K562 (cell line): ENCODE measurements around the gene SLC2A9. TPM values are rescaled to one million over a fixed set of nuclear protein-coding genes. Genes with fewer than 3 reads are reported as not detected.
A peak's percentile ranks its signal among the peaks of the same experiment; 100 is the strongest.

ENCODE experiments used
- ATAC-seq: fragments of 200-7000 bp; cut with Tn5 transposase; 3 replicates; pipeline ENCODE4 v1.9.1; 2020; ENCODE audit warnings: moderate library complexity
- BruUV-seq: library from RNA; stranded (reverse); fragments of 400-500 nt; replicated peaks from 2 replicates; lab custom pipeline; 2021; lab: Mats Ljungman, UMichigan
- CTCF ChIA-PET: fragments of 300-600 bp; formaldehyde crosslinking; extraction: SDS; loops from one replicate; lab custom pipeline; 2021; ENCODE audit warnings: low intra/inter-chr PET ratio; lab: Yijun Ruan, JAX
- POLR2A ChIA-PET: fragments of 300-600, 350-650 bp; sonication (Branson Sonifier 250); formaldehyde crosslinking; extraction: SDS; loops from one replicate; lab custom pipeline; 2021; ENCODE audit warnings: antibody characterized with exemption, inconsistent platforms; lab: Yijun Ruan, JAX
- DNase-seq, 4 experiments: peaks; one replicate each; pipeline versions ENCODE4 v3.0.0 to v3.0.0-alpha.2; 2011 to 2018; ENCODE audit warnings: low spot score in 3 of 4, mixed read lengths in 3 of 4; ENCODE audit errors: extremely low read depth in 1 of 4
- FAIRE-seq: peaks from 2 replicates; lab custom pipeline; 2011; peaks lifted over from hg19 to GRCh38; lab: Jason Lieb, UNC
- H2AFZ ChIP-seq: 2 replicates; pipeline ENCODE4 v1.6.0; 2011; ENCODE audit warnings: low read depth, low read length, control low read depth, inconsistent platforms
- H3K27ac ChIP-seq: fragments of 200-600 bp; 3 replicates; pipeline ENCODE4 v1.8.0; 2011; ENCODE audit warnings: low read depth, mild to moderate bottlenecking, control low read depth, inconsistent platforms, low read length, moderate library complexity, mixed read lengths; ENCODE audit errors: extremely low read depth
- H3K27me3 ChIP-seq, 2 experiments: fragments of 300-600 bp in 1 of 2; 2 replicates in 1 of 2; 3 replicates in 1 of 2; pipeline versions ENCODE4 v1.6.0 to v1.8.0; 2011; ENCODE audit warnings: inconsistent platforms in 2 of 2, low read length in 2 of 2, mild to moderate bottlenecking in 1 of 2, mixed read lengths in 1 of 2, moderate library complexity in 1 of 2; ENCODE audit not compliant: control insufficient read depth in 2 of 2, insufficient read depth in 2 of 2
- H3K36me3 ChIP-seq: fragments of 300-600 bp; 3 replicates; pipeline ENCODE4 v1.8.0; 2011; ENCODE audit warnings: mild to moderate bottlenecking, low read length, inconsistent platforms; ENCODE audit not compliant: control insufficient read depth, insufficient read depth
- H3K4me1 ChIP-seq, 2 experiments: fragments of 200-600 bp in 1 of 2; replicated peaks in 1 of 2; 2 replicates in 1 of 2; 3 replicates in 1 of 2; pipeline versions ENCODE4 v1.5.1 to v1.8.0; 2011; ENCODE audit warnings: inconsistent platforms in 2 of 2, low read length in 2 of 2, mild to moderate bottlenecking in 1 of 2, mixed read lengths in 1 of 2, moderate library complexity in 1 of 2; ENCODE audit not compliant: control insufficient read depth in 2 of 2, insufficient read depth in 2 of 2
- H3K4me2 ChIP-seq: 2 replicates; pipeline ENCODE4 v1.6.1; 2011; ENCODE audit warnings: low read length, control low read depth, inconsistent platforms, mixed read lengths; ENCODE audit not compliant: insufficient read depth
- H3K4me3 ChIP-seq: fragments of 200-600 bp; sonication (generic), shearing (Covaris generic); 2 replicates; pipeline ENCODE4 v1.5.1; 2016; ENCODE audit warnings: control low read depth, inconsistent platforms
- H3K79me2 ChIP-seq: fragments of 200-600 bp; 3 replicates; pipeline ENCODE4 v1.8.0; 2011; ENCODE audit warnings: low read length, inconsistent platforms; ENCODE audit not compliant: control insufficient read depth, insufficient read depth
- H3K9ac ChIP-seq, 2 experiments: 2 replicates each; pipeline versions ENCODE4 v1.6.0 to v1.6.1; 2011; ENCODE audit warnings: low read depth in 2 of 2, low read length in 2 of 2, control low read depth in 1 of 2, inconsistent platforms in 1 of 2, mild to moderate bottlenecking in 1 of 2, mixed read lengths in 1 of 2; ENCODE audit not compliant: insufficient read depth in 1 of 2
- H3K9me1 ChIP-seq: one replicate; pipeline ENCODE4 v1.6.0; 2011; ENCODE audit warnings: inconsistent platforms, mild to moderate bottlenecking, low read length, moderate library complexity; ENCODE audit not compliant: control insufficient read depth, insufficient read depth
- H3K9me3 ChIP-seq: replicated peaks from 2 replicates; pipeline ENCODE4 v1.5.1; 2011; ENCODE audit warnings: low read depth, low read length, inconsistent platforms; ENCODE audit not compliant: control insufficient read depth, insufficient read depth
- H4K20me1 ChIP-seq: replicated peaks from 2 replicates; pipeline ENCODE4 v1.6.1; 2011; ENCODE audit warnings: low read length, inconsistent platforms, mixed read lengths; ENCODE audit not compliant: control insufficient read depth, insufficient read depth
- CBFA2T2 ChIP-seq: fragments of 450-650 bp; conservative IDR thresholded peaks from 2 replicates; pipeline ENCODE4 v1.6.1; 2017; ENCODE audit warnings: mild to moderate bottlenecking
- CEBPB ChIP-seq: fragments of 450-650 bp; IDR thresholded peaks from 2 replicates; pipeline ENCODE4 v1.6.1; 2016; ENCODE audit warnings: missing genetic modification characterization, missing compliant biosample characterization
- CEBPG ChIP-seq, 3 experiments: fragments of 200-800 bp in 1 of 3; sonication (Bioruptor generic) in 1 of 3; sonication (generic) in 1 of 3; formaldehyde crosslinking in 1 of 3; IDR thresholded peaks in 2 of 3; conservative IDR thresholded peaks in 1 of 3; 2 replicates each; pipeline versions ENCODE4 v1.6.1 to v1.8.0; 2016 to 2022; ENCODE audit warnings: missing compliant biosample characterization in 2 of 3, missing genetic modification characterization in 2 of 3, mild to moderate bottlenecking in 1 of 3, missing genetic modification reagents in 1 of 3
- FOXJ2 ChIP-seq: fragments of 200-800 bp; sonication (Bioruptor generic); IDR thresholded peaks from 2 replicates; pipeline ENCODE4 v1.6.1; 2016; ENCODE audit warnings: missing genetic modification characterization, missing compliant biosample characterization
- GTF2E2 ChIP-seq: fragments of 200-800 bp; sonication (Bioruptor generic); IDR thresholded peaks from 2 replicates; pipeline ENCODE4 v1.6.1; 2016; ENCODE audit warnings: missing genetic modification characterization, missing compliant biosample characterization
- NEUROD1 ChIP-seq: fragments of 150-350 bp; IDR thresholded peaks from 2 replicates; pipeline ENCODE4 v1.6.1; 2014; ENCODE audit warnings: borderline replicate concordance, low read length, low read depth; ENCODE audit not compliant: partially characterized antibody
- THRAP3 ChIP-seq: fragments of 450-650 bp; IDR thresholded peaks from 2 replicates; pipeline ENCODE4 v1.6.1; 2016; ENCODE audit warnings: mild to moderate bottlenecking, inconsistent platforms, borderline replicate concordance
- ZNF134 ChIP-seq: fragments of 250-450 bp; sonication (Bioruptor Pico); conservative IDR thresholded peaks from 2 replicates; pipeline ENCODE4 v1.4.0; 2020
- ZNF175 ChIP-seq: fragments of 200-800 bp; sonication (Bioruptor generic); IDR thresholded peaks from 2 replicates; pipeline ENCODE4 v1.6.1; 2016; ENCODE audit warnings: low read depth, mild to moderate bottlenecking, missing genetic modification characterization, missing compliant biosample characterization
- WGBS: fragments of 100-300 bp; shearing (Covaris generic); methylation state at CpG from one replicate; pipeline ENCODE4 v1.1.6; 2016; ENCODE audit warnings: low coverage, mixed read lengths; ENCODE audit not compliant: insufficient coverage; ENCODE audit errors: missing lambda C conversion rate; 5-methylcytosine and 5-hydroxymethylcytosine counted together
- in situ Hi-C: fragments of 300-500 bp; cut with MboI; formaldehyde crosslinking; loops from 4 replicates; pipeline ENCODE4 v1.15.0; 2018; ENCODE audit warnings: inconsistent platforms, mixed read lengths
- intact Hi-C: fragments of 100-400 bp; cut with micrococcal nuclease; formaldehyde crosslinking; loops from 2 replicates; pipeline ENCODE4 v1.14.2; 2022
- polyA plus RNA-seq, 8 experiments: library from polyadenylated mRNA; depleted of rRNA in 4 of 8; stranded (reverse) in 5 of 8; unstranded in 3 of 8; fragments of >200 nt; fragmentation: Nextera tagmentation in 2 of 8; fragmentation: Illumina TruSeq in 1 of 8; extraction: Ambion mirVana in 2 of 8; extraction: Trizol in 1 of 8; gene quantifications; 2 replicates each; pipeline versions ENCODE4 v1.2.1 to v1.2.3, GENCODE V29; 2011 to 2014; ENCODE audit warnings: inconsistent platforms in 1 of 8, missing spikeins in 1 of 8
- total RNA-seq, 7 experiments: library from RNA; depleted of rRNA in 6 of 7; stranded (reverse); fragments of >200 nt in 6 of 7; fragmentation: Illumina TruSeq in 2 of 7; extraction: Trizol in 2 of 7; gene quantifications; 2 replicates each; pipeline versions ENCODE4 v1.2.1 to v1.2.3, GENCODE V29; 2011 to 2021; ENCODE audit warnings: low replicate concordance in 1 of 7
- TF ChIP-seq, protein P1 (sequence below), 2 experiments: fragments of 450-650 bp in 1 of 2; sonication (generic) in 1 of 2; formaldehyde crosslinking in 1 of 2; IDR thresholded peaks in 1 of 2; conservative IDR thresholded peaks in 1 of 2; 2 replicates each; pipeline versions ENCODE4 v1.6.1 to v1.8.1; 2016 to 2023; ENCODE audit warnings: mild to moderate bottlenecking in 2 of 2, moderate library complexity in 2 of 2, inconsistent platforms in 1 of 2, missing genetic modification reagents in 1 of 2
- TF ChIP-seq, protein P2 (sequence below): sonication (generic); formaldehyde crosslinking; IDR thresholded peaks from 2 replicates; pipeline ENCODE4 v1.8.1; 2022; ENCODE audit warnings: missing genetic modification reagents

The SLC2A9 gene
- total and polyA plus RNA-seq, 9 of the 15 experiments (the other 6 are each of a cell fraction or from before 2014, with no cell fraction given): 0.15 to 1.9 (median 0.76) TPM

DNA sequence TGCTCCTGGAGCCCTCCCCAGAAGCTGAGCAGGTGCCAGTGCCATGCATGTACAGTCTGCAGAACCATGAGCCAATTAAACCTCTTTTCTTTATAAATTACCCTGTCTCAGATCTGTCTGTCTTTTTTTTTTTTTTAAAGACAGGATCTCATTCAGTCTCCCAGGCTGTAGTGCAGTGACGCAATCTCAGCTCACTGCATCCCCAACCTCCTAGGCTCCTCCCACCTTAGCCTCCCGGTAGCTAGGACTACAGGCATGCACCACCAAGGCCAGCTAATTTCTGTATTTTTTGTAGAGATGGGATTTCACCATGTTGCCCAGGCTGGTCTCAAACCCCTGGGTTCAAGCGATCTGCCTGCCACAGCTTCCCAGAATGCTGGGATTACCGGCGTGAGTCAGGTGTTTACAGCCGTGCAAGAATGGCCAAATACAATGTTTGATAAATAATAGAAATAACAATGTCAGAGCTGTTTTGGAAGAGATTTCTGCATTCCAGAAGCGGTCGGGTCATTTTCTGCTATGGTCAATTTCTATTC, 68.8 kb downstream of the SLC2A9 start:
- Histone ChIP-seq H3K9ac (no peak overlapping the region), H3K9me3 (no peaks in the 10 kb centered on the region), H3K27me3 (peaks cover 8 to 37% of the 10 kb centered on the region in 2 experiments), H3K4me2 (no peak overlapping the region), H3K79me2 (no peaks in the 10 kb centered on the region), H4K20me1 (0 out of 2 replicates have a peak, but pooled peaks cover 3% of the 10 kb centered on the region), H3K4me1 (no peaks in the 10 kb centered on the region), H3K36me3 (no peaks in the 10 kb centered on the region), H2AFZ (no peak overlapping the region), H3K27ac (no peak overlapping the region), H3K9me1 (no peaks in the 10 kb centered on the region), H3K4me3 (no peak overlapping the region)
- ChIA-PET POLR2A (interaction anchor here (0.7 kb wide), 1 partner anchor 28 kb away, joined by 3 read pairs; no protein-coding TSS in a partner anchor), CTCF (no interaction called here)
- no TSS peak for BruUV-seq
- DNase-seq: no peak
- FAIRE-seq: no peak
- under 1% methylated on average over 8 of the region's 8 CpGs for WGBS
- ATAC-seq: peak; percentile 75
- TF ChIP-seq CEBPB (tag) (peak; percentile 62), CEBPG (CRISPR knock-in tag; IDR thresholded peaks at IDR 0.05) (no peak), CEBPG (tag; conservative IDR thresholded peaks at IDR 0.05 in 1 of 2, IDR thresholded peaks at IDR 0.05 in 1 of 2) (peak; percentile 68 to 71), NEUROD1 (no peak), FOXJ2 (tag) (no peak), CBFA2T2 (no peak), ZNF134 (CRISPR knock-in tag) (no peak), GTF2E2 (tag) (no peak), ZNF175 (no peak), THRAP3 (no peak)
- TF ChIP-seq, protein P1, sequence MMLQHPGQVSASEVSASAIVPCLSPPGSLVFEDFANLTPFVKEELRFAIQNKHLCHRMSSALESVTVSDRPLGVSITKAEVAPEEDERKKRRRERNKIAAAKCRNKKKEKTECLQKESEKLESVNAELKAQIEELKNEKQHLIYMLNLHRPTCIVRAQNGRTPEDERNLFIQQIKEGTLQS (IDR thresholded peaks at IDR 0.05): peak; percentile 75
- TF ChIP-seq, protein P1 (CRISPR knock-in tag; conservative IDR thresholded peaks at IDR 0.05): no peak
- TF ChIP-seq, protein P2, sequence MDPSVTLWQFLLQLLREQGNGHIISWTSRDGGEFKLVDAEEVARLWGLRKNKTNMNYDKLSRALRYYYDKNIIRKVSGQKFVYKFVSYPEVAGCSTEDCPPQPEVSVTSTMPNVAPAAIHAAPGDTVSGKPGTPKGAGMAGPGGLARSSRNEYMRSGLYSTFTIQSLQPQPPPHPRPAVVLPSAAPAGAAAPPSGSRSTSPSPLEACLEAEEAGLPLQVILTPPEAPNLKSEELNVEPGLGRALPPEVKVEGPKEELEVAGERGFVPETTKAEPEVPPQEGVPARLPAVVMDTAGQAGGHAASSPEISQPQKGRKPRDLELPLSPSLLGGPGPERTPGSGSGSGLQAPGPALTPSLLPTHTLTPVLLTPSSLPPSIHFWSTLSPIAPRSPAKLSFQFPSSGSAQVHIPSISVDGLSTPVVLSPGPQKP: no peak
- in situ Hi-C loops: no loop called here
- intact Hi-C loops: no loop called here
